Motor neuron (in vitro differentiated cells): Measurements from ENCODE around the gene SIRPA. TPM values are rescaled to one million over a fixed set of nuclear protein-coding genes. Genes with fewer than 3 reads are reported as not detected.

ENCODE experiments used
- ATAC-seq, 8 experiments: fragments of 200-7000 bp; cut with Tn5 transposase; replicated peaks in 6 of 8; 2 replicates each; pipeline ENCODE4 v1.8.0; 2021; ENCODE audit warnings: mild to moderate bottlenecking in 8 of 8, moderate library complexity in 8 of 8
- H3K27ac ChIP-seq, 2 donors: fragments of 250-450 bp; sonication (Bioruptor Pico); 2 replicates each; pipeline ENCODE4 v1.9.0; 2021; ENCODE audit warnings: antibody characterized with exemption in 2 of 2, mild to moderate bottlenecking in 2 of 2, moderate library complexity in 1 of 2
- H3K4me1 ChIP-seq, 2 donors: fragments of 250-450 bp; sonication (Bioruptor Pico); replicated peaks in 1 of 2; 2 replicates each; pipeline ENCODE4 v1.6.1; 2021; ENCODE audit warnings: antibody characterized with exemption in 2 of 2, mild to moderate bottlenecking in 2 of 2, moderate library complexity in 1 of 2
- H3K4me3 ChIP-seq, 5 donors: fragments of 250-450 bp; sonication (Bioruptor Pico); 2 replicates each; pipeline ENCODE4 v1.9.0; 2021; ENCODE audit warnings: antibody characterized with exemption in 5 of 5, mild to moderate bottlenecking in 5 of 5, moderate library complexity in 4 of 5
- WGBS, 10 experiments: fragments of 450-650 bp; shearing (Covaris generic); methylation state at CpG; one replicate each; pipeline ENCODE4 v1.0.0; 2022; 5-methylcytosine and 5-hydroxymethylcytosine counted together
- in situ Hi-C, 9 experiments: fragments of 400-800 bp; cut with MboI; loops; one replicate each; pipeline ENCODE4 v1.15.0; 2021; ENCODE audit warnings: low sequenced_read_pairs in 9 of 9, low pct_unique_long_range_greater_than_20kb in 2 of 9; ENCODE audit not compliant: unreplicated experiment in 9 of 9
- total RNA-seq, 8 experiments: library from RNA; unstranded; fragments of 300-600 nt; gene quantifications; 2 replicates each; pipeline versions ENCODE4 v1.2.3 to v1.2.4, GENCODE V29; 2022

The SIRPA gene
- total RNA-seq, 8 experiments from 2014 or later: 1.7 to 47.3 (median 2.4) TPM

GRCh38 chr20:1860446-1860845 is 34.8 kb upstream of the SIRPA start:
- in situ Hi-C loops: no loop called here
- 0 to 60% (median 47%) methylated on average over 1 to 4 of the region's 4 CpGs; no CpG with 5 or more reads in 6 of the 10 experiments for WGBS, 10 experiments
- no peaks in the 10 kb centered on the region for H3K4me1 ChIP-seq
- H3K27ac ChIP-seq: no peak overlapping the region
- no peak overlapping the region for H3K4me3 ChIP-seq
- ATAC-seq: no peak

GRCh38 chr20:1861347-1861976 is 33.7 kb upstream of the SIRPA start:
- Histone ChIP-seq H3K4me3 (no peak overlapping the region), H3K27ac (no peak overlapping the region), H3K4me1 (no peaks in the 10 kb centered on the region)
- peak in 2 of 8 experiments; percentile 94 to 95 for ATAC-seq
- WGBS, 10 experiments: 10 to 100% (median 65%) methylated on average over 1 to 13 of the region's 13 CpGs
- in situ Hi-C loops: no loop called here

GRCh38 chr20:1861996-1862662 is 33.1 kb upstream of the SIRPA start:
- ATAC-seq: no peak
- no peak overlapping the region for H3K4me3 ChIP-seq
- no peak overlapping the region for H3K27ac ChIP-seq
- in situ Hi-C loops: no loop called here
- H3K4me1 ChIP-seq: no peaks in the 10 kb centered on the region
- 0 to 100% (median 63%) methylated on average over 1 to 8 of the region's 8 CpGs; no CpG with 5 or more reads in 1 of the 10 experiments for WGBS, 10 experiments

GRCh38 chr20:1862663-1863053 is 32.5 kb upstream of the SIRPA start:
- H3K27ac ChIP-seq: no peak overlapping the region
- H3K4me1 ChIP-seq: no peaks in the 10 kb centered on the region
- peak in 1 of 8 experiments; percentile 5 for ATAC-seq
- H3K4me3 ChIP-seq: no peak overlapping the region
- in situ Hi-C loops: no loop called here
- 14 to 100% (median 80%) methylated on average over 1 to 4 of the region's 4 CpGs for WGBS, 10 experiments

- H3K27ac ChIP-seq: no peak overlapping the region
- H3K4me3 ChIP-seq: no peak overlapping the region
- 0 to 100% (median 44%) methylated on average over 1 of the region's 1 CpG; no CpG with 5 or more reads in 1 of the 10 experiments for WGBS, 10 experiments
- in situ Hi-C loops: no loop called here
- no peaks in the 10 kb centered on the region for H3K4me1 ChIP-seq
- ATAC-seq: no peak
These were observed 31.9 kb upstream of the SIRPA start for GRCh38 chr20:1863296-1863695.

- ATAC-seq: no peak
- Histone ChIP-seq H3K4me3 (no peak overlapping the region), H3K27ac (no peak overlapping the region), H3K4me1 (no peaks in the 10 kb centered on the region)
- WGBS, 10 experiments: 0 to 53% (median 38%) methylated on average over 1 to 3 of the region's 3 CpGs; no CpG with 5 or more reads in 2 of the 10 experiments
- in situ Hi-C loops: no loop called here
These were observed 28.4 kb upstream of the SIRPA start for GRCh38 chr20:1866834-1867233.

- no peak overlapping the region for H3K27ac ChIP-seq
- H3K4me3 ChIP-seq: no peak overlapping the region
- no peak for ATAC-seq
- in situ Hi-C loops: no loop called here
- H3K4me1 ChIP-seq: no peaks in the 10 kb centered on the region
- WGBS, 10 experiments: 26 to 100% (median 60%) methylated on average over 1 to 3 of the region's 3 CpGs; no CpG with 5 or more reads in 2 of the 10 experiments
These were observed 27.5 kb upstream of the SIRPA start for GRCh38 chr20:1867495-1868260.

GRCh38 chr20:1868856-1869255 is 26.4 kb upstream of the SIRPA start:
- in situ Hi-C loops: no loop called here
- Histone ChIP-seq H3K27ac (no peak overlapping the region), H3K4me1 (peaks cover 0 to under 1% of the 10 kb centered on the region in 2 donors), H3K4me3 (no peak overlapping the region)
- WGBS, 10 experiments: 39 to 100% (median 80%) methylated on average over 1 to 3 of the region's 3 CpGs; no CpG with 5 or more reads in 3 of the 10 experiments
- ATAC-seq: no peak

GRCh38 chr20:1870323-1870722 is 24.9 kb upstream of the SIRPA start:
- peaks cover 9 to 13% of the 10 kb centered on the region in 2 donors for H3K4me1 ChIP-seq
- no peak overlapping the region for H3K4me3 ChIP-seq
- no peak overlapping the region for H3K27ac ChIP-seq
- WGBS, 10 experiments: 20 to 100% (median 89%) methylated on average over 1 to 4 of the region's 4 CpGs; no CpG with 5 or more reads in 2 of the 10 experiments
- in situ Hi-C loops: no loop called here
- peak in 2 of 8 experiments; percentile 65 to 78 for ATAC-seq

- peak in 2 of 8 experiments; percentile 18 to 35 for ATAC-seq
- Histone ChIP-seq H3K27ac (no peak overlapping the region), H3K4me3 (no peak overlapping the region), H3K4me1 (peaks cover 13% of the 10 kb centered on the region in 2 donors)
- in situ Hi-C loops: no loop called here
- 44 to 83% (median 66%) methylated on average over 1 to 10 of the region's 17 CpGs; no CpG with 5 or more reads in 1 of the 10 experiments for WGBS, 10 experiments
These were observed 24.2 kb upstream of the SIRPA start for GRCh38 chr20:1870792-1871550.

- WGBS, 10 experiments: 20 to 100% (median 94%) methylated on average over 1 to 6 of the region's 7 CpGs; no CpG with 5 or more reads in 2 of the 10 experiments
- in situ Hi-C loops: no loop called here
These were observed 23.3 kb upstream of the SIRPA start for GRCh38 chr20:1871807-1872458.

GRCh38 chr20:1872459-1873097 is 22.6 kb upstream of the SIRPA start:
- in situ Hi-C loops: no loop called here
- Histone ChIP-seq H3K27ac (no peak overlapping the region), H3K4me3 (no peak overlapping the region), H3K4me1 (peaks cover 13% of the 10 kb centered on the region in 2 donors)
- no peak for ATAC-seq
- 0 to 100% (median 61%) methylated on average over 1 to 3 of the region's 3 CpGs; no CpG with 5 or more reads in 6 of the 10 experiments for WGBS, 10 experiments

More at GRCh38 chr20:1871807-1872458, 23.3 kb upstream of the SIRPA start:
- Histone ChIP-seq H3K27ac (no peak overlapping the region), H3K4me3 (no peak overlapping the region), H3K4me1 (peaks cover 13% of the 10 kb centered on the region in 2 donors)
- no peak for ATAC-seq
